C4-2B (cell line): ENCODE results near the gene ATG4D.

Experiments
- H3K27ac ChIP-seq: fragments of 450-650 bp; 2 replicates; pipeline ENCODE4 v1.5.1; 2017
- ZFX ChIP-seq: fragments of 450-650 bp; IDR thresholded peaks from 2 replicates; pipeline ENCODE4 v1.6.1; 2017
- TF ChIP-seq, protein P1 (sequence below): fragments of 450-650 bp; conservative IDR thresholded peaks from 2 replicates; pipeline ENCODE4 v1.5.1; 2017; ENCODE audit warnings: mild to moderate bottlenecking

Gene ATG4D

DNA sequence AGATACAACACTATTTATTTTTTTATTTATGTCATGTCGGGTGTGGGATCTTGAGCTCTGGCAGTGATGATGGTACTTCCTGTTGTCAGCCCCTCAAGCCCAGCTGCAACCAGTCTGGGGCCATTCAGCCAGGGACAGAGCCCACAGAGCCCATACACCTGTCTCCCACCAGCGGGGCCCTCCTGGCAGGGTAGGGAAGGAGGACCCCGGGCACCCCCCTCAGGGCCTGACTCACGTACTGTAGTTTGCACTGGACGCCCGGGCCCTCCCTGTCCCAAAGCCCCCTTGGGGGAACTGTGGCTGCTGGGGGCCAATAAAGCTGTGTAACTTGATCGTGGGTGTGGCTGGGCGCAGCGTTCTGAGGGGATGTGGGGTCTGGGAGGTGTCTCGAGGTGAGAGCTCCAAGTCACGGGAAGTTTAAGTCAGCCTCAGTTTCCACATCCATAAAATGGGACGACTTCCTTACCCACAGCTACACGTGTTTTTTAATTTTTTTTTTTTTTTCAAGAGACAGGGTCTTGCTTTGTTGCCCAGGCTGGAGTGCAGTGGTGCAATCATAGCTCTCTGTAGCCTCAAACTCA lies 9.5 kb downstream of the ATG4D start:
- TF ChIP-seq, protein P1, sequence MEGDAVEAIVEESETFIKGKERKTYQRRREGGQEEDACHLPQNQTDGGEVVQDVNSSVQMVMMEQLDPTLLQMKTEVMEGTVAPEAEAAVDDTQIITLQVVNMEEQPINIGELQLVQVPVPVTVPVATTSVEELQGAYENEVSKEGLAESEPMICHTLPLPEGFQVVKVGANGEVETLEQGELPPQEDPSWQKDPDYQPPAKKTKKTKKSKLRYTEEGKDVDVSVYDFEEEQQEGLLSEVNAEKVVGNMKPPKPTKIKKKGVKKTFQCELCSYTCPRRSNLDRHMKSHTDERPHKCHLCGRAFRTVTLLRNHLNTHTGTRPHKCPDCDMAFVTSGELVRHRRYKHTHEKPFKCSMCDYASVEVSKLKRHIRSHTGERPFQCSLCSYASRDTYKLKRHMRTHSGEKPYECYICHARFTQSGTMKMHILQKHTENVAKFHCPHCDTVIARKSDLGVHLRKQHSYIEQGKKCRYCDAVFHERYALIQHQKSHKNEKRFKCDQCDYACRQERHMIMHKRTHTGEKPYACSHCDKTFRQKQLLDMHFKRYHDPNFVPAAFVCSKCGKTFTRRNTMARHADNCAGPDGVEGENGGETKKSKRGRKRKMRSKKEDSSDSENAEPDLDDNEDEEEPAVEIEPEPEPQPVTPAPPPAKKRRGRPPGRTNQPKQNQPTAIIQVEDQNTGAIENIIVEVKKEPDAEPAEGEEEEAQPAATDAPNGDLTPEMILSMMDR: no peak
- TF ChIP-seq ZFX: no peak
- H3K27ac ChIP-seq: no peak overlapping the region

DNA sequence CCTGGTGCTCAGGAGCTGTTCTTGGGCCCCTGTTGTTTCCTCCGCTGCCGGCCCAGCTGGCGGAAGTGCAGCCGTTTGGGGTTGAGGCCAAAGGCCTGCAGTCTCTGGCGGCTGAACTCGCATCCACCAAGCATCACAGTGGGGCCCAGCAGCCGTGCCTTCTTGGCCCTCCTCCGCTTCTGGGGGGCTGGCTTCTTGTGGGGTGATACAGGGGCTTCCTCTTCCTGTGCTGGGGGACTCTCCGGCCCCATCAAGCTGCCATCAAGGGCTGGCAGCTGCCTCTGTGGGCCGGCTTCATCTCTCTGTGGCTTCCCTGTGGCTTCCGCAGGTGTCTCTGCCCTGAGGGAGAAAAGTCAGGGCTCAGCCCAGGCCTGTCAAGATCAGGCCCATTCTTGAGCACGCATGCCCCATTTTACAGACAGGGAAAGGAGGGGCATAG lies 10.3 kb downstream of the ATG4D start:
- no peak for TF ChIP-seq ZFX
- TF ChIP-seq, protein P1: no peak
- H3K27ac ChIP-seq: no peak overlapping the region

DNA sequence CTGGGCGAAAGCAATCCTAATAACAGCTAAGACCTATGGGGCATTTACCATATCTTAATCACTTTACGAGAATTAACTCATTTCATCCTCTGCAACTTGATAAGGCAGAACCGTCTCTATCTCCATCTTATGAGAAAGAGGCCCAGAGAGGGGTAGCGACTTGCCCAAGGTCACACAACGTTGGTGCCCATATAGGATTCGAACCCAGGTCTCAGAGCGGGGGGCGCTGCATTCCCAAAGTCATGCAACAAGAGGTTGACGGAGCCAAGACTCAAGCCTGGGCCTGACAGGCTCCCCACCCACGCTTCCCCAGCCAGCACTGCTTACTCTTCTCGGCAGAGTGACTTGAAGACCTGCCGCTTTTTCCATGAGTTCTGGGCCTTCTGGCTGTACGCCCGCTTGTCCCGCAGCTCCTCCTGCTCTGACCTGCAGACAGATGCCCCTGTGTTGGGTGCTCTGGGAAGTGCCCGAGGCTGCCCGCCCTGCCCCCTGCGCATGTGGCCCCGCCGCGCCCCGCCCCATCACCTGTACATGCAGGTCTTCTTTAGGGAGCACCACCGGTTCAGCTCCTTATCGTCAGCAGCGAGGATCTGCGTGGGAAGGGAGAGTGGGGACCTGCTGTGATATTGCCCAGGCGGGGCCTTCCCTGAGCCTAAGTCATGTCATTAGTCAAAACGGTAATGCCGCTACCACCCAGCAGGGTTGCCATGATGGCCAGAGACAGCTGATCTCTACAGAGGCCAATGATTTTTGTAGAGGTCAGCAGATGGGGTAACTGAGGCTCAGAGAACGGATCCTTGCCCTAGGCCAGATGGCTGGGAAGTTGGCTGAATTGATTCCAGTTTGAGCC lies 11.3 kb downstream of the ATG4D start:
- H3K27ac ChIP-seq: no peak overlapping the region
- TF ChIP-seq, protein P1: no peak
- TF ChIP-seq ZFX: no peak

DNA sequence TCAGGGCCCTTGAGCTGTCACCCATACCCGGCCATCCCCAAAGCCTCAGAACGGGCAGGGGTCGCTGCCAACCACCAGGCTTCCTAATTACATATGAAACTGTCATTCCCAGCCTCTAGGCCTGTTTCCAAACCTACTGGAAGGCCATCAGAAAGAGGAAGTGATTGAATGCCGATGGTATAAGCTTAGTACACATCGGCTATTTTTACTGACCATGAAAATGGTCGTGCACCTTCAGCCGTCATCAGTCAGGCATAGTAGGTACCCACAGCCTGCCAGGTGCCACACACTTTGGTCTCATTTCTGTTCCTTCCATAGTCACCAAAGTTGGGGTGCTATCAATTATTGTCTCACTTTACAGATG lies 11.9 kb downstream of the ATG4D start:
- TF ChIP-seq, protein P1: no peak
- TF ChIP-seq ZFX: no peak
- H3K27ac ChIP-seq: no peak overlapping the region

DNA sequence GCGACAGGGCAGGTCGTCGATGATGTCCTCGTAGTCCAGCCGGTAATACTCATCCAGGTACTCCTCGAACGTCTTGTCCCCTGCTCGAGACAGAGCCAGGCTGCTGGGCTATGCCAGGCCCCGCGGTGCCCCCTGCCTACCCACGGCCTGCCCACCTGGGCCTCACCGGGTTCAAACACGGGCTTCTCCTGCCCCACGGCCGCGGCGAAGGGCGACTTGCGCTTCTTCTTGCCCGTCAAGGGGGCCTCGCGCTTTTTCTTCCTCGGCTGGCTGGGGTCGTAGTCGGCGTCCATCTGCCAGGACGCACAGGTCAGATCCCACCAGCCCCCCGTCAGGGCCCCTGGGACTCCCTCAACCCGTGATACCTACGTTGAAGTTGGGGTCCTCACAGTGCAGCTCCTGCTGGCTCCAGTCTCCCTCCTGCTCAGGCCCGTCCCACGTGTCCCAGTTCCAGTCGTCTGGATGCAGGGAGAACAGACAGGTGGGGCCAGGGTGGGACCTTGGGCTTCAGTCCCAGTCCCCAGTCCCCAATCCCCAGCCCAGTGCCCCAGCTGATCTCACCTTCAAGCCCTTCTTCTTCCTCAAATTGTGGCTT lies 14.0 kb downstream of the ATG4D start:
- no peak overlapping the region for H3K27ac ChIP-seq

DNA sequence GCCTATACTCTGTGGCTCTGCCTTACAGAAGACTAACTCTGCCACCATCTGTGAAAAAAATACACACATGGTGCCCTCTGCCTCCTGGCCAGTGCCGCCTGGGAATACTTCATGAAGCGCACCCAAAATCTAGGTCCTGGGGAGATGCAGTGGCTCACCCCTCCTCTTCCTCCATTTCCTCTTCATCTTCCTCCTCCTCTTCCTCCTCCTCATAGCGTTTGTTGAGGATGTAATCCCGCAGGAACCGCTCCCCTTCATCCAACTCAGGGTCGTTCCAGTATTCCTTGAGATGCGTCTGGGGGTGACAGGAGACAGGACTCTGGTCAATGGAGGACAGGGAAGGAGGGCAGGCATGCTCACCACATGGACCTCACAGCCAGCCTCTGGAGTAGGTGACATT lies 16.4 kb downstream of the ATG4D start:
- H3K27ac ChIP-seq: no peak overlapping the region
- TF ChIP-seq ZFX: no peak

More for the DNA sequence above, 14.0 kb downstream of the ATG4D start:
- no peak for TF ChIP-seq ZFX
- TF ChIP-seq, protein P1: no peak

DNA sequence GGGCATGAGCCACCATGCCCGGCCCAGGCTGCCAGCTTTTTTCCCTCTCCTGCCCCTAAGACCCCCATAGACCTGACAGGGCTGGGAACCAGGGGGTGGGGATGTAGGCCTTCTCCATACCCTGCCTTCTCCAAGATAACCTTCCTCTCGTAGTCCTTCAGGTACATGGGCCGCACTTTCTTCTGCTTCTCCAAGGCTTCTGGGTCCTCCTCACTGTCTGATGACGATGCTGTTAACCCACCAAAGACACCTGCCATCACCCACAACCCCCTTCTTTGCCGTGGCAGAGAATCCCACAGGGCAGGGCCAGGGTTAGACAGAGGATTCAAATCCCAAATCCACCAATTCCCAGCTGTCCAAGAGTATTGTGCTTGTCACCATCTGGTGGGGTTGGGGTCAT lies 18.9 kb downstream of the ATG4D start:
- TF ChIP-seq ZFX: no peak
- TF ChIP-seq, protein P1: no peak
- H3K27ac ChIP-seq: no peak overlapping the region
